B cell (primary cell): ENCODE results near the gene SLC24A1. TPM values are rescaled to one million over a fixed set of nuclear protein-coding genes. Genes with fewer than 3 reads are reported as not detected.

ENCODE experiments used
- ATAC-seq: fragments of 200-7000 bp; cut with Tn5 transposase; one replicate; pipeline ENCODE4 v1.10.0; 2021; ENCODE audit warnings: low read depth, mild to moderate bottlenecking, moderate number of reproducible peaks, moderate library complexity
- CTCF ChIA-PET: fragments of 350-600 bp; sonication (Branson Sonifier 250); formaldehyde crosslinking; loops from one replicate; lab custom pipeline; 2021; ENCODE audit warnings: antibody characterized with exemption, inconsistent platforms; lab: Charles Lee
- POLR2A ChIA-PET: fragments of 350-600 bp; sonication (Branson Sonifier 250); formaldehyde crosslinking; loops from one replicate; lab custom pipeline; 2021; ENCODE audit warnings: antibody characterized with exemption; lab: Charles Lee
- DNase-seq: peaks from one replicate; pipeline ENCODE4 v3.0.0; 2013
- H2AFZ ChIP-seq: 2 replicates; pipeline ENCODE4 v1.6.1; 2012; ENCODE audit warnings: mild to moderate bottlenecking, low read depth, low read length; ENCODE audit not compliant: insufficient read depth, poor library complexity, severe bottlenecking
- H3K27ac ChIP-seq, 2 donors: 1 replicate in 1 of 2; 2 replicates in 1 of 2; pipeline ENCODE4 v1.5.1; 2012 to 2013; ENCODE audit warnings: low read length in 2 of 2, mild to moderate bottlenecking in 2 of 2, moderate library complexity in 1 of 2
- H3K27me3 ChIP-seq, 4 experiments: fragments of 200-600 bp in 1 of 4; sonication (generic) in 1 of 4; replicated peaks in 1 of 4; 1 replicate in 2 of 4; 2 replicates in 2 of 4; pipeline versions ENCODE4 v1.6.1 to v1.7.0; 2013 to 2016; ENCODE audit warnings: low read length in 3 of 4, mild to moderate bottlenecking in 2 of 4, mixed read lengths in 1 of 4, moderate library complexity in 1 of 4; ENCODE audit not compliant: insufficient read depth in 4 of 4, control insufficient read depth in 3 of 4; ENCODE audit errors: control extremely low read depth in 1 of 4
- H3K36me3 ChIP-seq, 2 experiments: replicated peaks in 1 of 2; 1 replicate in 1 of 2; 2 replicates in 1 of 2; pipeline versions ENCODE4 v1.6.1 to v1.7.1; 2013; ENCODE audit warnings: low read length in 1 of 2; ENCODE audit not compliant: insufficient read depth in 2 of 2, control insufficient read depth in 1 of 2; ENCODE audit errors: control extremely low read depth in 1 of 2, extremely low read depth in 1 of 2
- H3K4me1 ChIP-seq, 2 donors: fragments of 200-600 bp in 1 of 2; sonication (generic) in 1 of 2; 1 replicate in 1 of 2; 2 replicates in 1 of 2; pipeline versions ENCODE4 v1.5.1 to v1.6.1; 2013 to 2017; ENCODE audit warnings: low read length in 2 of 2; ENCODE audit not compliant: control insufficient read depth in 2 of 2, insufficient read depth in 2 of 2
- H3K4me2 ChIP-seq: replicated peaks from 2 replicates; pipeline ENCODE3; 2012; ENCODE audit warnings: mild to moderate bottlenecking, low read depth, low read length; ENCODE audit not compliant: poor library complexity, severe bottlenecking
- H3K4me3 ChIP-seq, 5 experiments: fragments of 200-600 bp in 1 of 5; sonication (generic) in 1 of 5; 1 replicate in 3 of 5; 2 replicates in 2 of 5; pipeline versions ENCODE4 v1.5.1 to v1.7.0; 2011 to 2016; ENCODE audit warnings: low read length in 4 of 5, mild to moderate bottlenecking in 4 of 5, low read depth in 2 of 5, control low read depth in 1 of 5, moderate library complexity in 1 of 5; ENCODE audit not compliant: insufficient read depth in 1 of 5; ENCODE audit errors: control extremely low read depth in 1 of 5, extremely low read depth in 1 of 5
- H3K79me2 ChIP-seq: fragments of 200-600 bp; sonication (generic); one replicate; pipeline ENCODE4 v1.6.0; 2016; ENCODE audit warnings: low read length; ENCODE audit not compliant: control insufficient read depth, insufficient read depth
- H3K9ac ChIP-seq: fragments of 200-600 bp; sonication (generic); 2 replicates; pipeline ENCODE4 v1.6.1; 2017; ENCODE audit warnings: mild to moderate bottlenecking, low read length, moderate library complexity
- H3K9me3 ChIP-seq, 3 donors: one replicate each; pipeline versions ENCODE4 v1.6.1 to v1.7.1; 2013; ENCODE audit warnings: low read length in 2 of 3; ENCODE audit not compliant: control insufficient read depth in 2 of 3, insufficient read depth in 1 of 3; ENCODE audit errors: control extremely low read depth in 1 of 3
- H4K20me1 ChIP-seq: 2 replicates; pipeline ENCODE4 v1.6.0; 2012; ENCODE audit warnings: mild to moderate bottlenecking, low read length; ENCODE audit not compliant: insufficient read depth, control insufficient read depth, poor library complexity, severe bottlenecking
- H3K27ac Mint-ChIP-seq: one replicate; pipeline ENCODE4 v1.8.0; 2021; ENCODE audit warnings: mixed read lengths
- H3K27me3 Mint-ChIP-seq: one replicate; pipeline ENCODE4 v1.8.0; 2021; ENCODE audit warnings: mixed read lengths
- H3K4me1 Mint-ChIP-seq: one replicate; pipeline ENCODE4 v1.8.0; 2021; ENCODE audit warnings: mixed read lengths
- H3K4me3 Mint-ChIP-seq: one replicate; pipeline ENCODE4 v1.8.0; 2021; ENCODE audit warnings: mixed read lengths
- H3K9me3 Mint-ChIP-seq: one replicate; pipeline ENCODE4 v1.8.0; 2022; ENCODE audit warnings: mixed read lengths; ENCODE audit not compliant: insufficient read depth
- CTCF ChIP-seq: fragments of 200-600 bp; IDR thresholded peaks from one replicate; pipeline ENCODE4 v1.8.0; 2022; ENCODE audit warnings: antibody characterized with exemption, mild to moderate bottlenecking
- EZH2 ChIP-seq: IDR thresholded peaks from 2 replicates; pipeline ENCODE4 v1.6.1; 2012; ENCODE audit warnings: borderline replicate concordance, low read depth, mild to moderate bottlenecking, moderate library complexity, low read length; ENCODE audit not compliant: insufficient read depth, poor library complexity, severe bottlenecking
- WGBS: methylation state at CpG from one replicate; pipeline ENCODE4 v1.1.5; 2013; ENCODE audit warnings: missing lambda C conversion rate; ENCODE audit not compliant: insufficient coverage; 5-methylcytosine and 5-hydroxymethylcytosine counted together
- intact Hi-C: fragments of 100-400 bp; cut with micrococcal nuclease; formaldehyde crosslinking; loops from one replicate; pipeline ENCODE4 v1.10.0; 2022
- polyA plus RNA-seq: library from polyadenylated mRNA; depleted of rRNA; stranded (reverse); fragments of >200 nt; gene quantifications from 2 replicates; pipeline ENCODE4 v1.2.3, GENCODE V29; 2012
- total RNA-seq, 2 donors: library from RNA; stranded (reverse); fragments of 120-200 nt in 1 of 2; gene quantifications; 1 replicate in 1 of 2; 2 replicates in 1 of 2; pipeline versions ENCODE4 v1.2.3 to v1.2.4, GENCODE V29; 2013 to 2022

SLC24A1 gene
- total and polyA plus RNA-seq, 2 donors (not counting 1 experiment from before 2014, with no cell fraction given): 1.7 to 6.7 TPM

DNA sequence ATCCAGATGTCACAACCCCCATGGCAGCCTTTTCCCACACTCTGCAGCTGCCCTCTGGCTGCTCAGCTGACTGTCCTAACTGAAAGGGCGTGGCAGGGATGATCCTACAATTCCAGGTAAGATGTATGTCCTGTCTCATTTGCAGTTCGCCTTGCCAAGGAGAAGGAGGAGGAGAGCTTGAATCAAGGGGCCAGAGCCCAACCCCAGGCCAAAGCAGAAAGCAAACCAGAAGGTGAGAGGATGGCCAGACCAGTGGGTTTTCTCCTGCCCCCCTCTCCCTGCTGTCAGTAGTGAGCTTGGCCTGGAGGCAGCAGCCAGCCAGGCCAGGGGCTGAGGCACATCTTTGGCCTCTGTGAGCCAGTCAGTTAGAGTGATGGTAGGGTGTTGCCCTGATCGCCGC lies 22.5 kb downstream of the SLC24A1 start:
- 100% methylated on average over 2 of the region's 4 CpGs for WGBS
- DNase-seq (no peak), ATAC-seq (no peak)
- Mint-ChIP-seq H3K27ac (no peak overlapping the region), H3K4me1 (peaks cover 3% of the 10 kb centered on the region), H3K27me3 (no peaks in the 10 kb centered on the region), H3K4me3 (no peak overlapping the region), H3K9me3 (no peaks in the 10 kb centered on the region)
- no peaks in the 10 kb centered on the region for H3K9me3 ChIP-seq
- TF ChIP-seq EZH2 (no peak), CTCF (no peak)
- no peaks in the 10 kb centered on the region for H3K4me1 ChIP-seq
- CTCF ChIA-PET: interaction anchor here (1.2 kb wide), 2 partner anchors 9 to 547 kb away, joined by 3 to 6 read pairs; no protein-coding TSS in a partner anchor
- intact Hi-C loops: no loop called here
- H3K79me2 ChIP-seq: no peaks in the 10 kb centered on the region
- no peak overlapping the region for H3K4me2 ChIP-seq
- no peaks in the 10 kb centered on the region for H3K27me3 ChIP-seq
- H3K4me3 ChIP-seq: no peak overlapping the region
- no peak overlapping the region for H2AFZ ChIP-seq
- no peak overlapping the region for H3K9ac ChIP-seq
- H4K20me1 ChIP-seq: no peaks in the 10 kb centered on the region
- POLR2A ChIA-PET: no interaction called here
- H3K27ac ChIP-seq: no peak overlapping the region
- H3K36me3 ChIP-seq: peaks cover 0 to 5% of the 10 kb centered on the region in 2 experiments

GRCh38 chr15:65645392-65645791 lies 23.7 kb downstream of the SLC24A1 start:
- H3K4me3 ChIP-seq: no peak overlapping the region
- 90% methylated on average over 2 of the region's 4 CpGs for WGBS
- H3K27me3 ChIP-seq: no peaks in the 10 kb centered on the region
- H3K4me1 ChIP-seq: peaks cover 0 to 4% of the 10 kb centered on the region in 2 donors
- Mint-ChIP-seq H3K27ac (no peak overlapping the region), H3K27me3 (no peaks in the 10 kb centered on the region), H3K4me1 (peaks cover 10% of the 10 kb centered on the region), H3K9me3 (no peaks in the 10 kb centered on the region), H3K4me3 (no peak overlapping the region)
- no peak overlapping the region for H3K9ac ChIP-seq
- DNase-seq (no peak), ATAC-seq (no peak)
- POLR2A ChIA-PET: no interaction called here
- TF ChIP-seq EZH2 (no peak), CTCF (no peak)
- no peak overlapping the region for H3K4me2 ChIP-seq
- CTCF ChIA-PET: interaction anchor here (1.1 to 1.2 kb wide), 2 partner anchors 10 to 16 kb away, joined by 3 to 6 read pairs; no protein-coding TSS in a partner anchor
- intact Hi-C loops: no loop called here
- H3K36me3 ChIP-seq: peaks cover 0 to 5% of the 10 kb centered on the region in 2 experiments
- no peaks in the 10 kb centered on the region for H4K20me1 ChIP-seq
- H3K9me3 ChIP-seq: no peaks in the 10 kb centered on the region
- H3K79me2 ChIP-seq: no peaks in the 10 kb centered on the region
- no peak overlapping the region for H2AFZ ChIP-seq
- no peak overlapping the region for H3K27ac ChIP-seq
